Activated T-cell treated with anti-CD3 and anti-CD28 coated beads, Interleukin-2, amount 50 U/mL, for 72 hours (primary cell): ENCODE results near the gene MED13L. TPM values are rescaled to one million over a fixed set of nuclear protein-coding genes. Genes with fewer than 3 reads are reported as not detected.

Experiments
- ATAC-seq, 2 donors: fragments of 150-1000 bp; cut with Tn5 transposase; replicated peaks in 1 of 2; 2 replicates each; pipeline ENCODE4 v1.10.0; 2021; ENCODE audit warnings: moderate library complexity in 2 of 2, mild to moderate bottlenecking in 1 of 2
- DNase-seq, 2 donors: peaks; one replicate each; pipeline ENCODE4 v3.0.0; 2021 to 2022; ENCODE audit warnings: mixed read lengths in 1 of 2
- H3K27ac Mint-ChIP-seq: one replicate; pipeline ENCODE4 v1.8.0; 2022; ENCODE audit warnings: mild to moderate bottlenecking, moderate library complexity, mixed read lengths
- H3K27me3 Mint-ChIP-seq: one replicate; pipeline ENCODE4 v1.8.0; 2022; ENCODE audit warnings: low read depth, mixed read lengths
- H3K36me3 Mint-ChIP-seq, 2 donors: one replicate each; pipeline ENCODE4 v1.8.0; 2022; ENCODE audit warnings: mixed read lengths in 2 of 2, mild to moderate bottlenecking in 1 of 2; ENCODE audit not compliant: insufficient read depth in 2 of 2
- H3K4me1 Mint-ChIP-seq: one replicate; pipeline ENCODE4 v1.8.0; 2022; ENCODE audit warnings: low read depth, mixed read lengths
- H3K4me3 Mint-ChIP-seq, 2 donors: one replicate each; pipeline ENCODE4 v1.8.0; 2022; ENCODE audit warnings: mild to moderate bottlenecking in 2 of 2, mixed read lengths in 2 of 2, moderate library complexity in 2 of 2
- H3K9me3 Mint-ChIP-seq, 2 donors: one replicate each; pipeline ENCODE4 v1.8.0; 2022; ENCODE audit warnings: mixed read lengths in 2 of 2
- total RNA-seq, 2 donors: library from RNA; stranded (reverse); gene quantifications; one replicate each; pipeline ENCODE4 v1.2.3, GENCODE V29; 2022

MED13L gene
- total RNA-seq, 2 donors from 2014 or later: 72.8 to 74.5 TPM

DNA sequence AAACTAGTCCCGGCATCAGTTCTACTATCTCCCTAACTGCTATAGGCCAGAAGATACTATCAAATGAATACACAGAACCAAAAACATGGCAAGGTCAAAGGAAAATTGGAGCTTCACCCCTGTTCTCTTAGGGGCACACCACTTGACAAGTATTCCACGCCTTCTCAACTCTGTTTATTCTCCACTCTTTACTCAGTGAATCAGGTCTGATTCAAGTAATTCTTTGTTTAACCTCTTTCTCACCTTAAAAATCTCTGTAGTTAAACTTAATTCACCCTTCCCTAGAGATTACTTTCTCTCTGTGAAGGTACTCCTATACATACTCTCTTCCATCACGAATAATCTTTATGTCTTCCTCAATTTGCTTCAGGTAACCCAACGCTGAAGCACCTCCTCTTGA lies 248.9 kb downstream of the MED13L start:
- H3K9me3 Mint-ChIP-seq: peaks cover 2% of the 10 kb centered on the region in 2 donors
- H3K4me1 Mint-ChIP-seq: peaks cover 28% of the 10 kb centered on the region
- H3K27ac Mint-ChIP-seq: no peak overlapping the region

DNA sequence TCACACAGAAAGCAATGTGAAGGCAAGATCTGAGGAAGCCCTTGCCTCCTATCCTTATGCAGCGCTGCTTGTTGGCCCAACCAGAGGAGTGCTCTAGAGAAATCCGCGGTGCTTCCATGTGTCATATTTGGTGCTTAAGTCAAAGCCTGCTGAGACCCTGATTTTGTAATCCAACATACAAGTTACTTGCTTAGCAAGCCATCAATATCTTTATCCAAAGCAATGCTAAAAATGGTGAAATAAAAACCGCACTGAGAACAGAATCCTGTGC lies 250.0 kb downstream of the MED13L start:
- H3K9me3 Mint-ChIP-seq: peaks cover 2% of the 10 kb centered on the region in 2 donors
- no peak for ATAC-seq

More for the DNA sequence above, 248.9 kb downstream of the MED13L start:
- DNase-seq (no peak), ATAC-seq (no peak)
- peaks cover 2 to 5% of the 10 kb centered on the region in 2 donors for H3K36me3 Mint-ChIP-seq
- H3K4me3 Mint-ChIP-seq: no peak overlapping the region
- no peaks in the 10 kb centered on the region for H3K27me3 Mint-ChIP-seq

DNA sequence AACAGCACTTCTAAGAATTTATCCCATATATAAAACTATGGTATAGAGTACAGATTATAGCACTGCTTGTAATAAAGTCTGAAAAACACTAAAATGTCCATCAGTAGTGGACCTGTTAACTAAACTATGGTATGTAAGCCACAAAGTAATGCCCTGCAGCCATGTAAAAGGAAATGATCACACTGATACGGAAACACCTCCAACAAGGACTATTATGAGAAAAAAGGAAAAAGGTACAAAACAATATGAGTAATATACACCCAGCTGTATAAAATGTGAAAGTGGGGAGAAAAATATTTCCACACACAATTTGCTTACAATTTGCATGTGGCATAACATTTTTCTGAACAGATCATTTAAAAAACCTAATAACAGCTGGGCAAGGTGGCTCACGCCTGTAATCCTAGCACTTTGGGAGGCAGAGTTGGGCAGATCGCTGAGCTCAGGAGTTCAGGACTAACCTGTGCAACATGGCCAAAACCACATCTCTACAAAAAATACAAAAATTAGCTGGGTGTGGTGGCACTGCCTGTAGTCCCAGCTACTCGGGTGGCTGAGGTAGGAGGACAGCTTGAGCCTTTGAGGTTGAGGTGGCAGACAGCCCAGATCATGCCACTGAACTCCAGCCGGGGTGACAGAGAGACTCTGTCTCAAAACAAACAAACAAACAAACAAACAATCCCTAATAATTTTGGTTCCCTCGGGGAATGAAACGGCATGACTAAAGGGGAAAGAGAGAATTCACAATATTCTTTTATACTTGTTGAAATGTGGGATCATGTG lies 250.5 kb downstream of the MED13L start:
- peaks cover 2% of the 10 kb centered on the region in 2 donors for H3K9me3 Mint-ChIP-seq
- peak in 1 of 2 donors; percentile 28 for ATAC-seq
- peaks cover 28% of the 10 kb centered on the region for H3K4me1 Mint-ChIP-seq
- peak overlapping the region in 1 of 2 donors; percentile 42 for H3K4me3 Mint-ChIP-seq
- DNase-seq: no peak
- H3K36me3 Mint-ChIP-seq: peaks cover 2 to 5% of the 10 kb centered on the region in 2 donors
- H3K27ac Mint-ChIP-seq: no peak overlapping the region
- H3K27me3 Mint-ChIP-seq: no peaks in the 10 kb centered on the region

More for the DNA sequence above, 250.0 kb downstream of the MED13L start:
- Mint-ChIP-seq H3K4me3 (no peak overlapping the region), H3K4me1 (peaks cover 28% of the 10 kb centered on the region), H3K27me3 (no peaks in the 10 kb centered on the region), H3K36me3 (peaks cover 2 to 5% of the 10 kb centered on the region in 2 donors), H3K27ac (no peak overlapping the region)
- DNase-seq: no peak

DNA sequence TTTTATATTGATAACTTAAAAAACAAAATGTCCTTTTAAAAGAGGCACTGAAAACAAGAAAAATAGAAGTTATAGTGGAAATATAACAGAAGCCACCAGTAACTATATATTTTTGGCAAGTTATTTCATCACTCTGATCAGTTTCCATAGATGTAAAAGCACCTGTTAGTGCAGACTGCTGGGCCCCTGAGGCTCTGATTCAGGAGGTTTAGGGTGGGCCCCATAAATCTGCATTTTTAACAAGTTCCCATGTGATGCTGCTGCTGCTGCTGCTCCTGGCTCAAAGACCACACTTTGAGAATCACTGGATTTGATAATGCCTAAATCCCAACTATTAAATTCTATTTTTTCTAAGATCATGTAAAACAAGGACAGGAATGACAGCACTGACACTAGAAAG lies 251.1 kb downstream of the MED13L start:
- Mint-ChIP-seq H3K27ac (no peak overlapping the region), H3K36me3 (peaks cover 2 to 5% of the 10 kb centered on the region in 2 donors), H3K27me3 (no peaks in the 10 kb centered on the region), H3K9me3 (peaks cover 2% of the 10 kb centered on the region in 2 donors), H3K4me1 (peaks cover 28% of the 10 kb centered on the region), H3K4me3 (no peak overlapping the region)
- no peak for ATAC-seq
- no peak for DNase-seq

DNA sequence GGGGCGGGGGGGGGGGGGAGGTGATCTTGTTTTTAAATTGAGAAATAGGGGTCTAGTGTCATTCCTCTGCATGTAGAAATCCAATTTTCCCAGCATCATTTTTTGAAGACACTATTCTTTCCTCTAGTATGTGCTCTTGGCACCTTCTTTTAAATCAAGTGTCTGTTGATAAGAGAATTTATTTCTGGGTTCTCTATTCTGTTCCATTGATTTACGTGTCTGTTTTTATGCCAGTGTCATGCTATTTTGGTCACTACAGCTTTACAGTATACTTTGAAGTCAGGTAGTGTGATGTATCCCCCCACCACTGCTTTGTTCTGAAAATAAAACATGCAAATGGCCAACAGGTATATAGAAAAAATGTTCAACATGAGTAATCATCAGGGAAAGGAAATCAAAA lies 252.7 kb downstream of the MED13L start:
- Mint-ChIP-seq H3K27me3 (no peaks in the 10 kb centered on the region), H3K4me3 (no peak overlapping the region), H3K4me1 (peaks cover 28% of the 10 kb centered on the region), H3K27ac (no peak overlapping the region), H3K36me3 (no peaks in the 10 kb centered on the region), H3K9me3 (no peaks in the 10 kb centered on the region)
- ATAC-seq: no peak
- no peak for DNase-seq

DNA sequence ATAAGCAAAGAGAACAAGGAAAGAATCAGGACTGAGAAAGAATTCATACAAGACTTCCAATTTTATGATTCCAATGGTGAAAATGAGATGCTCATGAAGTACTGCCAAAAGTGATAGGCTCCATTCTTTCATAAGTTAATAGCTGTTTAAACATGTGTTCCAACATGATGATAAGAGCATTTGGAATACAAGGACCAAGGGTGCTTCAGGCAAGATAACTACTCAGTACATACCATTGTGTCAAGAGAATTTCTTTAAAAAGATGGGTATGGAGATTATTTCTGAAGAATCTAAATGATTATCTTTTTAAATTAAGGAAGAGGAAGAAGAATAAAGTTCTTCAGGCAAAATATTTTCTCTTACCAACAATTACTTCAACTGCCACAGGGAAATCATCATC lies 258.1 kb downstream of the MED13L start:
- no peaks in the 10 kb centered on the region for H3K27me3 Mint-ChIP-seq
- H3K4me1 Mint-ChIP-seq: no peaks in the 10 kb centered on the region
- no peak overlapping the region for H3K4me3 Mint-ChIP-seq
- no peaks in the 10 kb centered on the region for H3K9me3 Mint-ChIP-seq
- H3K27ac Mint-ChIP-seq: no peak overlapping the region
- ATAC-seq (no peak), DNase-seq (no peak)
- H3K36me3 Mint-ChIP-seq: peaks cover 0 to 11% of the 10 kb centered on the region in 2 donors

DNA sequence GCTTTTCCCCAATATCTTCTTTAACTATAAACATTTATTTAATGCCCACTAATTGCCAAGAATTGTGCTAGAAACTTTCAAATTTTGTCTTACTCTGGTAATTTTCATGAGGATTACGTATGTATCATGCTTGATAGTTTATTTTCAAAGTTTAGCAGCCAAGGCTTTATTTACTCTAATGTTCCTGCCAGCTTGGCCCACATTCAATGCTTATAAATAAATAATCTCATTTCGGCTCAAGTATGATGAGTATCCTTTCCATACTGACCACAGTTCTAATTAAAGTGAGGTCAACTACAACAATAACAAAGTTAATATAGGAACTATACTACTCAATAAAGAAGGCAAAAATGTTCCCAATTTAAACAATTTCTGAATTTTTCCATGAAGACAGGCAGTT lies 259.2 kb downstream of the MED13L start:
- H3K9me3 Mint-ChIP-seq: no peaks in the 10 kb centered on the region
- peaks cover 0 to 15% of the 10 kb centered on the region in 2 donors for H3K36me3 Mint-ChIP-seq
- H3K27ac Mint-ChIP-seq: no peak overlapping the region
- H3K4me1 Mint-ChIP-seq: no peaks in the 10 kb centered on the region
- DNase-seq (no peak), ATAC-seq (no peak)
- no peaks in the 10 kb centered on the region for H3K27me3 Mint-ChIP-seq
- no peak overlapping the region for H3K4me3 Mint-ChIP-seq

DNA sequence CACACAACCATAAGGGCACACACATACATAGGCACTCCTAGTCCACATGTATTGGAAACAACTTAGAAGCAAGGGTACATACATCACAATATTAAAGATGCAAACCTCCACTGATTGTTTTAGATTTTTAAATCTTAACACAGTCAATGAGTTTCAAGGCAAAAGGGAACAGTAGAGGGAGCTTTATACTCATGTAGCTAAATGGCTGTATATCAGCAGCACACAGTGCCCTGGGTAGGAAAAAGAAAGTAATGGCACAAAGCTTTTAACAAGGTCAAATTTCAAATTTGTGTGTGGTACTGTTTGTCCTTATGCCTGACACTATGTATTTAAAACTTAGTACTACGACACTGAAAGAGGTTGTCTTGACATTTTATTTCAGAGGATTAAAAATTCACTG lies 262.0 kb downstream of the MED13L start:
- H3K27me3 Mint-ChIP-seq: no peaks in the 10 kb centered on the region
- peak; percentile 59 to 60 for ATAC-seq
- no peaks in the 10 kb centered on the region for H3K9me3 Mint-ChIP-seq
- H3K36me3 Mint-ChIP-seq: peaks cover under 1 to 15% of the 10 kb centered on the region in 2 donors
- no peak overlapping the region for H3K4me3 Mint-ChIP-seq
- peak overlapping the region; percentile 89 for H3K27ac Mint-ChIP-seq
- H3K4me1 Mint-ChIP-seq: no peaks in the 10 kb centered on the region
- DNase-seq: no peak

DNA sequence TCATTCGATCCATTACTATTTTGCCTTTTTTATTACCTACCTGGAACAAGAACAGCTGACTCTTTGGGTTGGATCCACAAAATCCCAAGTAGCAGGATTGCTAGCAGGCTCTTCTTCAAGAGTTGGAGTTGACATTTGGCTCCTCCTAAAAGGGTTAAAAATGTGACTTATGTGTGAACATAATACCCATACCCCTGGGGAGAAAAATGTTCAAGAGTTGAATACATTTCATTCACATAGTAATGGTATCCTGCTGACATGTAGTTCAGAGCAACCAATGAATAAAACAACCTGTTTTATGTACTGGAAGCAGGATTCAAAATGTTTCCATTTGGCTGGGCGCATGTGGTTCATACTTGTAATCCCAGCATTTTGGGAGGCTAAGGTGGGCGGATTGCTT lies 264.7 kb downstream of the MED13L start:
- Mint-ChIP-seq H3K36me3 (peaks cover 2 to 9% of the 10 kb centered on the region in 2 donors), H3K27ac (no peak overlapping the region), H3K9me3 (no peaks in the 10 kb centered on the region), H3K4me1 (no peaks in the 10 kb centered on the region), H3K4me3 (no peak overlapping the region), H3K27me3 (no peaks in the 10 kb centered on the region)
- ATAC-seq (no peak), DNase-seq (no peak)

DNA sequence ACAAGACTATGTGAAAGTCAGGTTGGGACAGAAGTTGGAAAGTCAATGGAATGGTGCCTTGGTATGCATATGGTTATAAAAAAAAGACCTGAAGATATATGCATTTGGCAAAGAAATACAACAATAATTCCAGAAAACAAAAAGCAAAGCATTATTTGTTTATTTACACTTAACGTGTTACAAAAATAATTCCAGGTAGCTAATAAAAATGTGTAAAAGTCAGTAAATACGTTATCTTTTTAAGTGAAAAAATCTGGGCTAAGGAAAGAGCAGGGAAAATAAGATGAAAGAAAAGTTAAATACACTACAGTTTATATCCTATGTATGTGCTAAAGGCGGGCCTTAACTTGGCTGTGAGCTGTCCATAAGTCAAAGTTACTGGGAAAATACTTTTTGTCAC lies 266.3 kb downstream of the MED13L start:
- Mint-ChIP-seq H3K4me1 (no peaks in the 10 kb centered on the region), H3K9me3 (no peaks in the 10 kb centered on the region), H3K27ac (no peak overlapping the region), H3K27me3 (no peaks in the 10 kb centered on the region), H3K36me3 (peaks cover 2 to 8% of the 10 kb centered on the region in 2 donors), H3K4me3 (no peak overlapping the region)
- DNase-seq (no peak), ATAC-seq (no peak)

DNA sequence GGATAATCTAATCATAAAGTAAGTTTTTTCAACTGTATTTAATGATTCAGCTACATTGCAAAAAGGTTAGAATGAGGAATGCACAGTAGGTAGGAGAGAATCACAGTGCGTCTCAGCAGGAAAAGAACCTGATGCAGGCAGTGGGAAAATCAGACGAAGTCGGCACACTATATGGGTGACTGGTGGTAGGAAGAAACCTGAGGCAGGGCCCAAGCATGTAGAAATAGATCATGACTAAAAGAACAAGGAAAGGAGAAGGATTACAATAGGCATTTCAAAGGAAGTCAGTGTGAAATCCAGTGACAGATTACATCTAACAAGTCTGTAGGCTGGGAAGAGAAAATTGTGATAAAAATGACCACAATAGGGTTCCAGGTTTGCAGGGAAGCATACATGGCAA lies 267.0 kb downstream of the MED13L start:
- peaks cover 2 to 8% of the 10 kb centered on the region in 2 donors for H3K36me3 Mint-ChIP-seq
- no peaks in the 10 kb centered on the region for H3K9me3 Mint-ChIP-seq
- H3K27me3 Mint-ChIP-seq: no peaks in the 10 kb centered on the region
- H3K27ac Mint-ChIP-seq: no peak overlapping the region
- DNase-seq (no peak), ATAC-seq (no peak)
- H3K4me3 Mint-ChIP-seq: no peak overlapping the region
- H3K4me1 Mint-ChIP-seq: no peaks in the 10 kb centered on the region

DNA sequence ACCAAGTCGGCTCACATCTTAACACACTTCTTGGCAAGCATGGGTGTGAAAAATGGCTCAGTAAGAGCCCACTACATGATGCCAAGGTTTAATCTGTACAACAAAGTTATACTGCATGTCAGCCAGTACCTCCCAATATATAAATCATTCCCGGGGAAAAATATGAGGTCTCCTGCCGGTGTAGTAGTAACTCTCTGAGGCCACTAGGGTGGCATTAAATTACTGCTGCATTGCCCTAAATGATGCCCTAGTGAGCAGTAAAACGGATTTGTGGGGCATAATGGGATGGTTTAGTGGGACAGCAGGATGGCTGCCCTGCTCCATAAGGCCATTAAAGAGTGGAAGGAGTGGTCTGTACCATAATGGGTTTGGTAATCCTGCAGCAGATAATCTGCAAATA lies 267.7 kb downstream of the MED13L start:
- no peaks in the 10 kb centered on the region for H3K27me3 Mint-ChIP-seq
- H3K27ac Mint-ChIP-seq: no peak overlapping the region
- H3K4me3 Mint-ChIP-seq: no peak overlapping the region
- ATAC-seq (no peak), DNase-seq (no peak)
- no peaks in the 10 kb centered on the region for H3K4me1 Mint-ChIP-seq
- H3K36me3 Mint-ChIP-seq: peaks cover 2 to 6% of the 10 kb centered on the region in 2 donors
- H3K9me3 Mint-ChIP-seq: no peaks in the 10 kb centered on the region

DNA sequence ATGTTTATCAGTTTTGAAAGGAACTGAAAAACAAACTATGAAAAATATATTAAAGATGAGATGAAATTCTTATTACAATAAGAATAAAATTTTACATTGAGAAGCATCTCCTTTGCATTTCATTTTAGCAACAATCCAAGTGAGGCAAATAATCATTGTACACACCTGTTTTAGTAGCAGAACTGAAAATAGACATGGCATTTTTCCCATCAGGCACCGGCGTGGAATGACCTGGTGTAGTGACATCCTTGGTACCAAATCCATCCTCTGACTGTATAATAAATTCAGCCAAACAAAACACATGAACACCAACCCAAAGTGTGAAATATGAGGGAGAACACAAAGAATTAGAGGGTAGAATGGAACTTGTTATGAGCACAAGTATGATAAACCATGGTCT lies 271.4 kb downstream of the MED13L start:
- Mint-ChIP-seq H3K27me3 (no peaks in the 10 kb centered on the region), H3K27ac (no peak overlapping the region), H3K36me3 (peaks cover 2 to 3% of the 10 kb centered on the region in 2 donors), H3K4me3 (no peak overlapping the region), H3K4me1 (no peaks in the 10 kb centered on the region), H3K9me3 (no peaks in the 10 kb centered on the region)
- DNase-seq (no peak), ATAC-seq (no peak)

DNA sequence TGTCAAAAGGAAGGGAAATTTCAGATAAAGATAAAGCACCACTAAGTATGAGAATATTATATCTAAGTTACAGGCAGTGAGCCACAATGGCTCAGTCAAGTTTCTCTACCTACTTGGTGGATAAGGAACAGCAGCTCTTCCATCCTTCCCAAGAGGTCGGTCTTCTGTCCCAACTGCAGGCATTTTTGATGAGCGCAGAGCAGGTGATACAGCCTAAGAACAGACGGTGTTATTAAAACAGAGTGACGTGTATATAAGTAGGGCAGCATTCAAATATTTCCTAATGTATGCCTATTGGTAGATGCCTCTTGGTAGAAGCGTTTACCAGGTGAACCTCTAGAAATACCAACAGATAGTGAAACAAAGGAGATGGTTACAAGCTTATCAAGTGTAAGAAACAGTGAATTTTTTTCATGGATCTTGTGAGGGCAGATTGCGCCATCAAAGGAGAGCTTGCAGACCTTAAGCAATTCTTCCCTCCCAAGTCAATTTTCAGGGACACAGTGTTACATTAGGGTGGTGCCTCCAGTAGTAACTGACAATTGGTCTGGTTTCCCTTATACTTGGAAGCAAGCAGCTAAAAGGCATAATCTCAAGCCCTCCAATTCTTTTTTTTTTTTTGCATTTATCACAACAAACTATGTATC lies 274.5 kb downstream of the MED13L start:
- H3K4me1 Mint-ChIP-seq: peaks cover 8% of the 10 kb centered on the region
- ATAC-seq (no peak), DNase-seq (no peak)
- H3K27me3 Mint-ChIP-seq: no peaks in the 10 kb centered on the region
- H3K9me3 Mint-ChIP-seq: no peaks in the 10 kb centered on the region
- H3K4me3 Mint-ChIP-seq: no peak overlapping the region
- H3K27ac Mint-ChIP-seq: peak overlapping the region; percentile 63
- peaks cover 0 to 2% of the 10 kb centered on the region in 2 donors for H3K36me3 Mint-ChIP-seq
